ENCODE results near the gene TOM1L1. TPM values are rescaled to one million over a fixed set of nuclear protein-coding genes. Genes with fewer than 3 reads are reported as not detected.

The TOM1L1 gene
- total RNA-seq, 1 donor: 40.2 TPM

DNA sequence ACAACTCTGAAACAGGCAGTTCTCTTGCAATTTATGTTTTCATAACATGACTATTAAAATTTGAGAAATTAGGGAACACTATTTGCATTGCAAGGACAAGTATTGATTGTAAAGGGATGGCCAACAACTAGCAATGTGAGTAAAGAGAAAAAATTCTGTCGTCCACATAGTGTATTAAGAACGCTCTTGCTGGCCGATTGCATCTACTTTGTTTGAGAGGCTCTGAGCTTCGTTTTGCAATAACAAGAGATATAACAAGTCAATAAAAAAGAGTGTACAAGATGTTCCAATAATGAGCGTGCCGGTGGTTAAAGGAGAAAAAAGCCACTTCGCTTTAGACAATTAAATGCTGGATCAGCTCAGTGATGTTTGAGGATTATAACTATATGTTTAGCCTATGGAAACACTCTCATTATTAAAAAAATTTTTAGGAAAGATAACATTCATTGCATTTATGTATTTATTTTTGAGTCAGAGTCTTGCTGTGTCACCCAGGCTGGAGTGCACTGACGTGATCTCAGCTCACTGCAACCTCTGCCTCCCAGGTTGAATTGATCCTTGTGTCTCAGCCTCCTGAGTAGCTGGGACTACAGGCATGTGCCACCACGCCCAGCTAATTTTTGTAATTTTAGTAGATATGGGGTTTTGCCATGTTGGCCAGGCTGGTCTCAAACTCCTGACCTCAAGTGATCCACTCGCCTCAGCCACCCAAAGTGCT lies 19.2 kb upstream of the TOM1L1 start:
- Histone ChIP-seq H3K27ac (ENCODE audit: low read depth, low read length) (no peak overlapping the region), H3K4me1 (ENCODE audit: insufficient read depth, low read length) (no peaks in the 10 kb centered on the region), H3K4me3 (ENCODE audit: insufficient read depth, low read length) (no peak overlapping the region), H3K79me2 (ENCODE audit: insufficient read depth, low read length) (no peaks in the 10 kb centered on the region), H3K36me3 (ENCODE audit: insufficient read depth, low read length) (no peaks in the 10 kb centered on the region), H3K9me3 (ENCODE audit: low read depth, low read length) (no peaks in the 10 kb centered on the region), H3K27me3 (ENCODE audit: insufficient read depth, low read length) (no peaks in the 10 kb centered on the region), H3K4me2 (ENCODE audit: insufficient read depth, low read length) (no peak overlapping the region), H4K20me1 (ENCODE audit: insufficient read depth, low read length) (no peaks in the 10 kb centered on the region), H2AFZ (ENCODE audit: low read length) (no peak overlapping the region)
- TF ChIP-seq, protein P1, sequence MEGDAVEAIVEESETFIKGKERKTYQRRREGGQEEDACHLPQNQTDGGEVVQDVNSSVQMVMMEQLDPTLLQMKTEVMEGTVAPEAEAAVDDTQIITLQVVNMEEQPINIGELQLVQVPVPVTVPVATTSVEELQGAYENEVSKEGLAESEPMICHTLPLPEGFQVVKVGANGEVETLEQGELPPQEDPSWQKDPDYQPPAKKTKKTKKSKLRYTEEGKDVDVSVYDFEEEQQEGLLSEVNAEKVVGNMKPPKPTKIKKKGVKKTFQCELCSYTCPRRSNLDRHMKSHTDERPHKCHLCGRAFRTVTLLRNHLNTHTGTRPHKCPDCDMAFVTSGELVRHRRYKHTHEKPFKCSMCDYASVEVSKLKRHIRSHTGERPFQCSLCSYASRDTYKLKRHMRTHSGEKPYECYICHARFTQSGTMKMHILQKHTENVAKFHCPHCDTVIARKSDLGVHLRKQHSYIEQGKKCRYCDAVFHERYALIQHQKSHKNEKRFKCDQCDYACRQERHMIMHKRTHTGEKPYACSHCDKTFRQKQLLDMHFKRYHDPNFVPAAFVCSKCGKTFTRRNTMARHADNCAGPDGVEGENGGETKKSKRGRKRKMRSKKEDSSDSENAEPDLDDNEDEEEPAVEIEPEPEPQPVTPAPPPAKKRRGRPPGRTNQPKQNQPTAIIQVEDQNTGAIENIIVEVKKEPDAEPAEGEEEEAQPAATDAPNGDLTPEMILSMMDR (IDR thresholded peaks at IDR 0.05; ENCODE audit: extremely low read depth, low read depth, low read length): no peak
- no peak for DNase-seq (ENCODE audit: insufficient read length, low spot score, missing footprints)

DNA sequence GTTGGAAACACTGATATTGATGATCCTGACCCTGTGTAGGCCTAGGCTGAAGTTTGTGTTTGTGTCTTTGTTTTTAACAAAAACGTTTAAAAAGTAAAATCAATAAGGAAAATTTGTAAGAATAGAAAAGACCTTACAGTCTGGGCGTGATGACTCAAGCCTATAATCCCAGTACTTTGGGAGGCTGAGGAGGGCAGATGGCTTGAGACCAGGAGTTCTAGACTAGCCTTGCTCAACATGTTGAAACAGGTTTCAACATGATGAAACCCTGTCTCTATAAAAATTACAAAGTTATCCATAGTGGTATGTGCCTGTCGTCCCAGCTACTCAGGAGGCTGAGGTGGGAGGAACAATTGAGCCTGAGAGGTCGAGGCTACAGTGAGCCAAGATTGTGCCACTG lies 18.3 kb upstream of the TOM1L1 start:
- no peak overlapping the region for H2AFZ ChIP-seq (ENCODE audit: low read length)
- H3K4me3 ChIP-seq (ENCODE audit: insufficient read depth, low read length): no peak overlapping the region

DNA sequence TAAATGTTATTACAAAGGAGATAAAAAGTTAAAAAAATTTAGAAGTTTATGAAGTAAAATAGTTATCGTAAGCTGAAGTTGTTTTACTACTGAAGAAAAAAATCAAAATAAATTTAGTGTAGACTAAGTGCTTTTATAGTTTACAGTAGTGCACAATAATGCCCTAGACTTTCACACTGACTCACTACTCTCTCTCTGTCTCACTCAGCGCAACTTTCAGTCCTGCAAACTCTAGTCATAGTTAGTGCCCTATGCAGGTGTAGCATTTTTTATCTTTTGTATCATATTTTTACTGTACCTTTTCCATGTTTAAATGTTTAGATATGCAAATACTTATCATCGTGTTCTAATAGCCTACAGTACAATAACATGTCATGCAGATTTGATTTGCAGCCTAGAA lies 17.7 kb upstream of the TOM1L1 start:
- TF ChIP-seq, protein P1 (IDR thresholded peaks at IDR 0.05; ENCODE audit: extremely low read depth, low read depth, low read length): no peak
- no peak overlapping the region for H3K4me3 ChIP-seq (ENCODE audit: insufficient read depth, low read length)
- H3K4me2 ChIP-seq (ENCODE audit: insufficient read depth, low read length): no peak overlapping the region
- H3K27ac ChIP-seq (ENCODE audit: low read depth, low read length): no peak overlapping the region
- no peaks in the 10 kb centered on the region for H3K27me3 ChIP-seq (ENCODE audit: insufficient read depth, low read length)
- no peaks in the 10 kb centered on the region for H3K9me3 ChIP-seq (ENCODE audit: low read depth, low read length)
- no peak for DNase-seq (ENCODE audit: insufficient read length, low spot score, missing footprints)
- no peaks in the 10 kb centered on the region for H3K4me1 ChIP-seq (ENCODE audit: insufficient read depth, low read length)
- no peaks in the 10 kb centered on the region for H4K20me1 ChIP-seq (ENCODE audit: insufficient read depth, low read length)
- no peak overlapping the region for H2AFZ ChIP-seq (ENCODE audit: low read length)
- H3K36me3 ChIP-seq (ENCODE audit: insufficient read depth, low read length): no peaks in the 10 kb centered on the region
- no peaks in the 10 kb centered on the region for H3K79me2 ChIP-seq (ENCODE audit: insufficient read depth, low read length)

More for the DNA sequence above, 18.3 kb upstream of the TOM1L1 start:
- DNase-seq (ENCODE audit: insufficient read length, low spot score, missing footprints): no peak
- Histone ChIP-seq H3K27ac (ENCODE audit: low read depth, low read length) (no peak overlapping the region), H3K27me3 (ENCODE audit: insufficient read depth, low read length) (no peaks in the 10 kb centered on the region), H3K36me3 (ENCODE audit: insufficient read depth, low read length) (no peaks in the 10 kb centered on the region), H3K4me2 (ENCODE audit: insufficient read depth, low read length) (no peak overlapping the region), H3K79me2 (ENCODE audit: insufficient read depth, low read length) (no peaks in the 10 kb centered on the region), H3K4me1 (ENCODE audit: insufficient read depth, low read length) (no peaks in the 10 kb centered on the region), H3K9me3 (ENCODE audit: low read depth, low read length) (no peaks in the 10 kb centered on the region), H4K20me1 (ENCODE audit: insufficient read depth, low read length) (no peaks in the 10 kb centered on the region)
- TF ChIP-seq, protein P1 (IDR thresholded peaks at IDR 0.05; ENCODE audit: extremely low read depth, low read depth, low read length): no peak

DNA sequence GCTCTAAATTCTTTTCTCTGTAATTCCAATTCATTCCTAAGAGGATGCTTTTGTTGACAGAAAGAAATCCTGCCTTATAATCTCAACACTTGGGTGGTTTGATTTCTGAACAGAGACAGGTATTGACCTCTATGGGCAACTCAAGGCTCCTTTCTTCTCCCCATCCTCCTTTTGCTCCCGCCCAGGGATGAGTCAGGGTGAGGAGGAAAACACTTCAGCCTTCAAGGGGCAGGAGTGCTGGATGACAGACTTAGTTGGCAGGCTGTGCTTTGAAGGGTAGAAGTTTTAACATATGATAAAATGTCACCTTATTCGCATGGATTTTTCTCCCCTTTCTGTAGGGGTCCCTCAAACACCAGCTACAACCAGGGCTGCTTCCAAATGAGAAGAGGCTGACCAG lies 16.7 kb upstream of the TOM1L1 start:
- Histone ChIP-seq H4K20me1 (ENCODE audit: insufficient read depth, low read length) (no peaks in the 10 kb centered on the region), H3K4me3 (ENCODE audit: insufficient read depth, low read length) (no peak overlapping the region), H3K9me3 (ENCODE audit: low read depth, low read length) (no peaks in the 10 kb centered on the region), H2AFZ (ENCODE audit: low read length) (no peak overlapping the region), H3K27ac (ENCODE audit: low read depth, low read length) (no peak overlapping the region), H3K36me3 (ENCODE audit: insufficient read depth, low read length) (no peaks in the 10 kb centered on the region), H3K79me2 (ENCODE audit: insufficient read depth, low read length) (no peaks in the 10 kb centered on the region), H3K4me1 (ENCODE audit: insufficient read depth, low read length) (no peaks in the 10 kb centered on the region), H3K4me2 (ENCODE audit: insufficient read depth, low read length) (no peak overlapping the region), H3K27me3 (ENCODE audit: insufficient read depth, low read length) (no peaks in the 10 kb centered on the region)
- TF ChIP-seq, protein P1 (IDR thresholded peaks at IDR 0.05; ENCODE audit: extremely low read depth, low read depth, low read length): no peak
- DNase-seq (ENCODE audit: insufficient read length, low spot score, missing footprints): no peak
